B cell (primary cell): ENCODE data around the gene GMPPA. TPM values are rescaled to one million over a fixed set of nuclear protein-coding genes. Genes with fewer than 3 reads are reported as not detected.
A peak's percentile ranks its signal among the peaks of the same experiment; 100 is the strongest.

Experiments
- ATAC-seq: fragments of 200-7000 bp; cut with Tn5 transposase; one replicate; pipeline ENCODE4 v1.10.0; 2021; ENCODE audit warnings: low read depth, mild to moderate bottlenecking, moderate number of reproducible peaks, moderate library complexity
- CTCF ChIA-PET: fragments of 350-600 bp; sonication (Branson Sonifier 250); formaldehyde crosslinking; loops from one replicate; lab custom pipeline; 2021; ENCODE audit warnings: antibody characterized with exemption, inconsistent platforms; lab: Charles Lee
- POLR2A ChIA-PET: fragments of 350-600 bp; sonication (Branson Sonifier 250); formaldehyde crosslinking; loops from one replicate; lab custom pipeline; 2021; ENCODE audit warnings: antibody characterized with exemption; lab: Charles Lee
- DNase-seq: peaks from one replicate; pipeline ENCODE4 v3.0.0; 2013
- H2AFZ ChIP-seq: 2 replicates; pipeline ENCODE4 v1.6.1; 2012; ENCODE audit warnings: mild to moderate bottlenecking, low read depth, low read length; ENCODE audit not compliant: insufficient read depth, poor library complexity, severe bottlenecking
- H3K27ac ChIP-seq, 2 donors: 1 replicate in 1 of 2; 2 replicates in 1 of 2; pipeline ENCODE4 v1.5.1; 2012 to 2013; ENCODE audit warnings: low read length in 2 of 2, mild to moderate bottlenecking in 2 of 2, moderate library complexity in 1 of 2
- H3K27me3 ChIP-seq, 4 experiments: fragments of 200-600 bp in 1 of 4; sonication (generic) in 1 of 4; replicated peaks in 1 of 4; 1 replicate in 2 of 4; 2 replicates in 2 of 4; pipeline versions ENCODE4 v1.6.1 to v1.7.0; 2013 to 2016; ENCODE audit warnings: low read length in 3 of 4, mild to moderate bottlenecking in 2 of 4, mixed read lengths in 1 of 4, moderate library complexity in 1 of 4; ENCODE audit not compliant: insufficient read depth in 4 of 4, control insufficient read depth in 3 of 4; ENCODE audit errors: control extremely low read depth in 1 of 4
- H3K36me3 ChIP-seq, 2 experiments: replicated peaks in 1 of 2; 1 replicate in 1 of 2; 2 replicates in 1 of 2; pipeline versions ENCODE4 v1.6.1 to v1.7.1; 2013; ENCODE audit warnings: low read length in 1 of 2; ENCODE audit not compliant: insufficient read depth in 2 of 2, control insufficient read depth in 1 of 2; ENCODE audit errors: control extremely low read depth in 1 of 2, extremely low read depth in 1 of 2
- H3K4me1 ChIP-seq, 2 donors: fragments of 200-600 bp in 1 of 2; sonication (generic) in 1 of 2; 1 replicate in 1 of 2; 2 replicates in 1 of 2; pipeline versions ENCODE4 v1.5.1 to v1.6.1; 2013 to 2017; ENCODE audit warnings: low read length in 2 of 2; ENCODE audit not compliant: control insufficient read depth in 2 of 2, insufficient read depth in 2 of 2
- H3K4me2 ChIP-seq: replicated peaks from 2 replicates; pipeline ENCODE3; 2012; ENCODE audit warnings: mild to moderate bottlenecking, low read depth, low read length; ENCODE audit not compliant: poor library complexity, severe bottlenecking
- H3K4me3 ChIP-seq, 5 experiments: fragments of 200-600 bp in 1 of 5; sonication (generic) in 1 of 5; 1 replicate in 3 of 5; 2 replicates in 2 of 5; pipeline versions ENCODE4 v1.5.1 to v1.7.0; 2011 to 2016; ENCODE audit warnings: low read length in 4 of 5, mild to moderate bottlenecking in 4 of 5, low read depth in 2 of 5, control low read depth in 1 of 5, moderate library complexity in 1 of 5; ENCODE audit not compliant: insufficient read depth in 1 of 5; ENCODE audit errors: control extremely low read depth in 1 of 5, extremely low read depth in 1 of 5
- H3K79me2 ChIP-seq: fragments of 200-600 bp; sonication (generic); one replicate; pipeline ENCODE4 v1.6.0; 2016; ENCODE audit warnings: low read length; ENCODE audit not compliant: control insufficient read depth, insufficient read depth
- H3K9ac ChIP-seq: fragments of 200-600 bp; sonication (generic); 2 replicates; pipeline ENCODE4 v1.6.1; 2017; ENCODE audit warnings: mild to moderate bottlenecking, low read length, moderate library complexity
- H3K9me3 ChIP-seq, 3 donors: one replicate each; pipeline versions ENCODE4 v1.6.1 to v1.7.1; 2013; ENCODE audit warnings: low read length in 2 of 3; ENCODE audit not compliant: control insufficient read depth in 2 of 3, insufficient read depth in 1 of 3; ENCODE audit errors: control extremely low read depth in 1 of 3
- H4K20me1 ChIP-seq: 2 replicates; pipeline ENCODE4 v1.6.0; 2012; ENCODE audit warnings: mild to moderate bottlenecking, low read length; ENCODE audit not compliant: insufficient read depth, control insufficient read depth, poor library complexity, severe bottlenecking
- H3K27ac Mint-ChIP-seq: one replicate; pipeline ENCODE4 v1.8.0; 2021; ENCODE audit warnings: mixed read lengths
- H3K27me3 Mint-ChIP-seq: one replicate; pipeline ENCODE4 v1.8.0; 2021; ENCODE audit warnings: mixed read lengths
- H3K4me1 Mint-ChIP-seq: one replicate; pipeline ENCODE4 v1.8.0; 2021; ENCODE audit warnings: mixed read lengths
- H3K4me3 Mint-ChIP-seq: one replicate; pipeline ENCODE4 v1.8.0; 2021; ENCODE audit warnings: mixed read lengths
- H3K9me3 Mint-ChIP-seq: one replicate; pipeline ENCODE4 v1.8.0; 2022; ENCODE audit warnings: mixed read lengths; ENCODE audit not compliant: insufficient read depth
- EZH2 ChIP-seq: IDR thresholded peaks from 2 replicates; pipeline ENCODE4 v1.6.1; 2012; ENCODE audit warnings: borderline replicate concordance, low read depth, mild to moderate bottlenecking, moderate library complexity, low read length; ENCODE audit not compliant: insufficient read depth, poor library complexity, severe bottlenecking
- WGBS: methylation state at CpG from one replicate; pipeline ENCODE4 v1.1.5; 2013; ENCODE audit warnings: missing lambda C conversion rate; ENCODE audit not compliant: insufficient coverage; 5-methylcytosine and 5-hydroxymethylcytosine counted together
- intact Hi-C: fragments of 100-400 bp; cut with micrococcal nuclease; formaldehyde crosslinking; loops from one replicate; pipeline ENCODE4 v1.10.0; 2022
- polyA plus RNA-seq: library from polyadenylated mRNA; depleted of rRNA; stranded (reverse); fragments of >200 nt; gene quantifications from 2 replicates; pipeline ENCODE4 v1.2.3, GENCODE V29; 2012
- total RNA-seq, 2 donors: library from RNA; stranded (reverse); fragments of 120-200 nt in 1 of 2; gene quantifications; 1 replicate in 1 of 2; 2 replicates in 1 of 2; pipeline versions ENCODE4 v1.2.3 to v1.2.4, GENCODE V29; 2013 to 2022
- TF ChIP-seq, protein P1 (sequence below): fragments of 200-600 bp; IDR thresholded peaks from one replicate; pipeline ENCODE4 v1.8.0; 2022; ENCODE audit warnings: antibody characterized with exemption, mild to moderate bottlenecking

The GMPPA gene
- total and polyA plus RNA-seq, 2 donors (not counting 1 experiment from before 2014, with no cell fraction given) = 27.8 to 67.9 TPM

DNA sequence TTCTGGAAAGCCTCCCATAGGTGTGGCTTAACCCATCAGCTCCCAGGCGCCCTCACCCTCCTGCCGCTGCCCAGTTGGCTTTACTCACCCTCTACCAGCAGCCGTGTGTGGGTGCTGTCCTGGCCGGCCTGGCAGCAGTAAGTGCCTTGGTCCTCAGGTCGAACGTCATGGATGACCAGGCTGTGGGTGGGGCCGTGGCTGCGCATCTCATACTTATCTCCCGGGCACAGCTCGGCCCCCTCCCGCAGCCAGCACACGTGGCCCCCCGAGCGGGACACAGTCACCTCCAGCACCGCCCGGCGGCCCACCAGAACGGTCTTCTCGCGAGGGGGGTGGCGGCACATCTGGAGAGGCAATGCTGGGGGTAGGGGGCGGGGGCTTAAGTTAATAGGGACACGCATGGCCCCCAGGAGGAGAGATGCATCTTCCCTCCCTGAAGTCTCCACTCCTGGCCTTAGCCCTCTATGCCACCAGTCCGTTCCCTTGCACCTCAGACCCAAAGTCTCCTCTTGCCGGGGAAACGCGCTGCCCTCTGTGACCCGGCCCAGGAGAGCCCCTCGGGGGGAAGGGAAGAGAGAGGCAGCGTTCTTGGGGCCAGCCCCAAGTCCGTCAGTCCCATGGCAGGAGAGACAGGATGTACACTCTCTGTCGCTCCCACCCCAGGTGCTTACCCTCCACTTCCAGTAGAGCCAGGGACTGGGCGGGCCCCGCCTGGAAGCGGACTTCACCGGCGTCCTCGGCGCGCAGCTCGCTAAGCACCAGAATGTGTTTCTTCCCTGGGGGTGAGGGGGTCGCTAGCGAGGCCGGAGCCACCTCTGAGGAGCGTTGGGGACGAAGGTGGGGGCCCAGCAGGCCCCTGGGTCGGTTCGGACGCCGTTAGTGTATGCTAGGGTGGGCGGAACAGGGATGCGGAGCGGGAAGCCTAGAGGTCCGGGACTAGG lies 53.0 kb downstream of the GMPPA start:
- Histone ChIP-seq H3K4me2 (peak overlapping the region; percentile 98), H3K4me3 (peak overlapping the region in 4 of 5 experiments; percentile 35 to 52 (median 46)), H3K79me2 (no peaks in the 10 kb centered on the region), H3K36me3 (no peaks in the 10 kb centered on the region), H2AFZ (peak overlapping the region; percentile 64), H3K27me3 (peaks cover 0 to 80% (median 23%) of the 10 kb centered on the region in 4 experiments), H3K27ac (no peak overlapping the region), H3K9me3 (peaks cover 0 to 38% (median 0%) of the 10 kb centered on the region in 3 donors), H3K9ac (peak overlapping the region; percentile 41), H3K4me1 (peaks cover 20 to 30% of the 10 kb centered on the region in 2 donors), H4K20me1 (no peaks in the 10 kb centered on the region)
- no peak for ATAC-seq
- ChIA-PET POLR2A (interaction anchor here (1.9 kb wide), 1 partner anchor 8 kb away, joined by 4 read pairs; the partner anchor contains the start of genes CHPF and TMEM198), CTCF (interaction anchor here (1.0 to 1.7 kb wide), 2 partner anchors 9 to 10 kb away, joined by 5 to 6 read pairs; no protein-coding TSS in a partner anchor)
- Mint-ChIP-seq H3K4me3 (peak overlapping the region; percentile 76), H3K4me1 (peaks cover 14% of the 10 kb centered on the region), H3K9me3 (no peaks in the 10 kb centered on the region), H3K27me3 (peaks cover 62% of the 10 kb centered on the region), H3K27ac (no peak overlapping the region)
- 7% methylated on average over 42 of the region's 54 CpGs for WGBS
- intact Hi-C loops = loop anchor here (1.0 to 2.0 kb wide), 2 partner anchors 7 to 45 kb away; partner anchors contain the start of genes STK11IP and TMEM198
- no peak for DNase-seq
- TF ChIP-seq, protein P1, sequence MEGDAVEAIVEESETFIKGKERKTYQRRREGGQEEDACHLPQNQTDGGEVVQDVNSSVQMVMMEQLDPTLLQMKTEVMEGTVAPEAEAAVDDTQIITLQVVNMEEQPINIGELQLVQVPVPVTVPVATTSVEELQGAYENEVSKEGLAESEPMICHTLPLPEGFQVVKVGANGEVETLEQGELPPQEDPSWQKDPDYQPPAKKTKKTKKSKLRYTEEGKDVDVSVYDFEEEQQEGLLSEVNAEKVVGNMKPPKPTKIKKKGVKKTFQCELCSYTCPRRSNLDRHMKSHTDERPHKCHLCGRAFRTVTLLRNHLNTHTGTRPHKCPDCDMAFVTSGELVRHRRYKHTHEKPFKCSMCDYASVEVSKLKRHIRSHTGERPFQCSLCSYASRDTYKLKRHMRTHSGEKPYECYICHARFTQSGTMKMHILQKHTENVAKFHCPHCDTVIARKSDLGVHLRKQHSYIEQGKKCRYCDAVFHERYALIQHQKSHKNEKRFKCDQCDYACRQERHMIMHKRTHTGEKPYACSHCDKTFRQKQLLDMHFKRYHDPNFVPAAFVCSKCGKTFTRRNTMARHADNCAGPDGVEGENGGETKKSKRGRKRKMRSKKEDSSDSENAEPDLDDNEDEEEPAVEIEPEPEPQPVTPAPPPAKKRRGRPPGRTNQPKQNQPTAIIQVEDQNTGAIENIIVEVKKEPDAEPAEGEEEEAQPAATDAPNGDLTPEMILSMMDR = no peak
- TF ChIP-seq EZH2 = no peak
